ENCODE results near the gene TAOK2.
A peak's percentile ranks its signal among the peaks of the same experiment; 100 is the strongest.

- TF ChIP-seq, protein P1, sequence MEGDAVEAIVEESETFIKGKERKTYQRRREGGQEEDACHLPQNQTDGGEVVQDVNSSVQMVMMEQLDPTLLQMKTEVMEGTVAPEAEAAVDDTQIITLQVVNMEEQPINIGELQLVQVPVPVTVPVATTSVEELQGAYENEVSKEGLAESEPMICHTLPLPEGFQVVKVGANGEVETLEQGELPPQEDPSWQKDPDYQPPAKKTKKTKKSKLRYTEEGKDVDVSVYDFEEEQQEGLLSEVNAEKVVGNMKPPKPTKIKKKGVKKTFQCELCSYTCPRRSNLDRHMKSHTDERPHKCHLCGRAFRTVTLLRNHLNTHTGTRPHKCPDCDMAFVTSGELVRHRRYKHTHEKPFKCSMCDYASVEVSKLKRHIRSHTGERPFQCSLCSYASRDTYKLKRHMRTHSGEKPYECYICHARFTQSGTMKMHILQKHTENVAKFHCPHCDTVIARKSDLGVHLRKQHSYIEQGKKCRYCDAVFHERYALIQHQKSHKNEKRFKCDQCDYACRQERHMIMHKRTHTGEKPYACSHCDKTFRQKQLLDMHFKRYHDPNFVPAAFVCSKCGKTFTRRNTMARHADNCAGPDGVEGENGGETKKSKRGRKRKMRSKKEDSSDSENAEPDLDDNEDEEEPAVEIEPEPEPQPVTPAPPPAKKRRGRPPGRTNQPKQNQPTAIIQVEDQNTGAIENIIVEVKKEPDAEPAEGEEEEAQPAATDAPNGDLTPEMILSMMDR (IDR thresholded peaks at IDR 0.05): peak; percentile 40 to 60 (median 44)
- TF ChIP-seq POLR2A (IDR thresholded peaks at IDR 0.05) (no peak), EP300 (IDR thresholded peaks at IDR 0.05) (no peak)
Measured at GRCh38 chr16:30032083-30032819, 58.6 kb downstream of the TAOK2 start.

All from tibial nerve (tissue), 4 donors.